Endothelial cell of umbilical vein (primary cell): ENCODE measurements around the gene RYR2. TPM values are rescaled to one million over a fixed set of nuclear protein-coding genes. Genes with fewer than 3 reads are reported as not detected.

Source experiments
- BruUV-seq: library from RNA; stranded (reverse); fragments of 400-500 nt; replicated peaks from 2 replicates; lab custom pipeline; 2021; lab: Mats Ljungman, UMichigan
- CTCF ChIA-PET: fragments of 300-600, 350-600 bp; sonication (Branson Sonifier 250); formaldehyde crosslinking; loops from one replicate; lab custom pipeline; 2021; ENCODE audit warnings: antibody characterized with exemption, inconsistent platforms; lab: Charles Lee
- POLR2A ChIA-PET: fragments of 300-600, 350-600 bp; sonication (Branson Sonifier 250); formaldehyde crosslinking; loops from one replicate; lab custom pipeline; 2021; ENCODE audit warnings: antibody characterized with exemption, inconsistent platforms; lab: Charles Lee
- DNase-seq: peaks from one replicate; pipeline ENCODE4 v3.0.0-alpha.2; 2011; ENCODE audit warnings: low read depth, low spot score
- FAIRE-seq: peaks from 2 replicates; lab custom pipeline; 2011; peaks lifted over from hg19 to GRCh38; lab: Jason Lieb, UNC
- H2AFZ ChIP-seq: 2 replicates; pipeline ENCODE4 v1.6.0; 2012; ENCODE audit warnings: low read depth, low read length, control low read depth, inconsistent platforms
- H3K27ac ChIP-seq: 2 replicates; pipeline ENCODE4 v1.5.1; 2011; ENCODE audit warnings: low read depth, mild to moderate bottlenecking, control low read depth, low read length, moderate library complexity; ENCODE audit not compliant: insufficient read depth
- H3K27me3 ChIP-seq, 2 experiments: 2 replicates each; pipeline versions ENCODE4 v1.6.0 to v1.6.1; 2011; ENCODE audit warnings: low read length in 2 of 2, mixed read lengths in 1 of 2; ENCODE audit not compliant: control insufficient read depth in 2 of 2, insufficient read depth in 2 of 2
- H3K36me3 ChIP-seq, 2 experiments: 2 replicates in 1 of 2; 3 replicates in 1 of 2; pipeline ENCODE4 v1.5.1; 2011; ENCODE audit warnings: low read length in 2 of 2, mild to moderate bottlenecking in 1 of 2, moderate library complexity in 1 of 2; ENCODE audit not compliant: control insufficient read depth in 2 of 2, insufficient read depth in 2 of 2; ENCODE audit errors: extremely low read depth in 1 of 2
- H3K4me1 ChIP-seq: 3 replicates; pipeline ENCODE4 v1.5.1; 2011; ENCODE audit warnings: mild to moderate bottlenecking, low read length; ENCODE audit not compliant: control insufficient read depth, insufficient read depth; ENCODE audit errors: extremely low read depth
- H3K4me2 ChIP-seq: 2 replicates; pipeline ENCODE4 v1.6.1; 2011; ENCODE audit warnings: low read length, control low read depth, mixed read lengths; ENCODE audit not compliant: insufficient read depth
- H3K4me3 ChIP-seq, 3 experiments: fragments of 200-600 bp in 1 of 3; sonication (generic), shearing (Covaris generic) in 1 of 3; replicated peaks in 1 of 3; 2 replicates each; pipeline ENCODE4 v1.5.1; 2011 to 2016; ENCODE audit warnings: control low read depth in 3 of 3, low read length in 3 of 3, mild to moderate bottlenecking in 2 of 3, inconsistent platforms in 1 of 3, low read depth in 1 of 3, moderate library complexity in 1 of 3; ENCODE audit not compliant: insufficient read depth in 1 of 3
- H3K79me2 ChIP-seq: 2 replicates; pipeline ENCODE4 v1.6.0; 2012; ENCODE audit warnings: low read length, inconsistent platforms; ENCODE audit not compliant: control insufficient read depth, insufficient read depth
- H3K9ac ChIP-seq: replicated peaks from 2 replicates; pipeline ENCODE3; 2011; ENCODE audit warnings: low read length, control low read depth; ENCODE audit not compliant: insufficient read depth; ENCODE audit errors: extremely low read depth
- H3K9me1 ChIP-seq: replicated peaks from 3 replicates; pipeline ENCODE4 v1.6.0; 2011; ENCODE audit warnings: mild to moderate bottlenecking, low read length; ENCODE audit not compliant: control insufficient read depth, insufficient read depth; ENCODE audit errors: extremely low read depth
- H3K9me3 ChIP-seq: replicated peaks from 2 replicates; pipeline ENCODE4 v1.5.1; 2012; ENCODE audit warnings: low read length, inconsistent platforms; ENCODE audit not compliant: control insufficient read depth, insufficient read depth
- H4K20me1 ChIP-seq: replicated peaks from 2 replicates; pipeline ENCODE3; 2011; ENCODE audit warnings: mild to moderate bottlenecking, low read length; ENCODE audit not compliant: control insufficient read depth, insufficient read depth; ENCODE audit errors: extremely low read depth
- CTCF ChIP-seq, 2 donors: IDR thresholded peaks; 1 replicate in 1 of 2; 2 replicates in 1 of 2; pipeline ENCODE4 v1.5.1; 2011; ENCODE audit warnings: low read length in 2 of 2, mild to moderate bottlenecking in 2 of 2, moderate library complexity in 2 of 2, control low read depth in 1 of 2, inconsistent platforms in 1 of 2, low read depth in 1 of 2; ENCODE audit not compliant: insufficient read depth in 1 of 2; ENCODE audit errors: extremely low read depth in 1 of 2
- EZH2 ChIP-seq: IDR thresholded peaks from 2 replicates; pipeline ENCODE4 v1.6.1; 2012; ENCODE audit warnings: borderline replicate concordance, low read depth, mild to moderate bottlenecking, moderate library complexity, low read length, inconsistent platforms; ENCODE audit not compliant: severe bottlenecking
- FOS ChIP-seq: IDR thresholded peaks from 2 replicates; pipeline ENCODE4 v1.6.1; 2011; ENCODE audit warnings: mild to moderate bottlenecking, low read length, moderate library complexity, borderline replicate concordance; ENCODE audit not compliant: insufficient read depth
- GATA2 ChIP-seq: IDR thresholded peaks from 2 replicates; pipeline ENCODE4 v1.7.0; 2011; ENCODE audit warnings: low read depth, mild to moderate bottlenecking, moderate library complexity, mixed read lengths, low read length; ENCODE audit not compliant: insufficient read length, insufficient read depth
- JUN ChIP-seq: IDR thresholded peaks from 2 replicates; pipeline ENCODE4 v1.6.1; 2011; ENCODE audit warnings: borderline replicate concordance, low read depth; ENCODE audit not compliant: insufficient read length, insufficient read depth
- MAX ChIP-seq: IDR thresholded peaks from 2 replicates; pipeline ENCODE4 v1.6.1; 2011; ENCODE audit not compliant: insufficient read depth, insufficient read length
- MYC ChIP-seq: IDR thresholded peaks from one replicate; pipeline ENCODE4 v1.6.1; 2011; ENCODE audit warnings: mild to moderate bottlenecking, low read depth, low read length
- POLR2A ChIP-seq: IDR thresholded peaks from 2 replicates; pipeline ENCODE4 v1.6.1; 2012; ENCODE audit warnings: low read depth, mild to moderate bottlenecking, control low read depth, low read length
- POLR2AphosphoS5 ChIP-seq: IDR thresholded peaks from 2 replicates; pipeline ENCODE4 v1.6.1; 2012; ENCODE audit warnings: low read depth, mild to moderate bottlenecking, control low read depth, low read length, moderate library complexity; ENCODE audit not compliant: insufficient read depth
- dilution Hi-C: fragments of 300-500 bp; cut with MboI; formaldehyde crosslinking; loops from one replicate; pipeline ENCODE4 v1.15.0; 2019; ENCODE audit warnings: low sequenced_read_pairs; ENCODE audit not compliant: extremely low pct_ligation_motif_present
- intact Hi-C: fragments of 100-400 bp; cut with micrococcal nuclease; formaldehyde crosslinking; loops from one replicate; pipeline ENCODE4 v1.10.0; 2022
- polyA plus RNA-seq, 4 experiments: library from polyadenylated mRNA; depleted of rRNA in 3 of 4; stranded (reverse) in 3 of 4; unstranded in 1 of 4; fragments of >200 nt; gene quantifications; 2 replicates each; pipeline versions ENCODE4 v1.2.1 to v1.2.3, GENCODE V29; 2011 to 2012; ENCODE audit warnings: missing spikeins in 1 of 4
- total RNA-seq: library from RNA; stranded (reverse); gene quantifications from 2 replicates; pipeline ENCODE4 v1.2.3, GENCODE V29; 2021

Gene RYR2
- total and polyA plus RNA-seq, 2 donors (not counting 3 experiments of a cell fraction or from before 2014, with no cell fraction given): not detected

GRCh38 chr1:237779356-237779755 is 737.4 kb downstream of the RYR2 start:
- Histone ChIP-seq H3K4me3 (no peak overlapping the region), H3K27me3 (no peaks in the 10 kb centered on the region), H3K9me3 (no peaks in the 10 kb centered on the region), H3K9me1 (no peaks in the 10 kb centered on the region), H3K9ac (no peak overlapping the region), H4K20me1 (no peaks in the 10 kb centered on the region), H3K4me1 (no peaks in the 10 kb centered on the region), H2AFZ (no peak overlapping the region), H3K4me2 (no peak overlapping the region), H3K36me3 (no peaks in the 10 kb centered on the region), H3K27ac (no peak overlapping the region), H3K79me2 (no peaks in the 10 kb centered on the region)
- no TSS peak for BruUV-seq
- FAIRE-seq: no peak
- no peak for DNase-seq
- ChIA-PET POLR2A (no interaction called here), CTCF (no interaction called here)
- dilution Hi-C loops: no loop called here
- intact Hi-C loops: no loop called here
- no peak for TF ChIP-seq POLR2A
- no peak for TF ChIP-seq JUN
- TF ChIP-seq EZH2: no peak
- no peak for TF ChIP-seq CTCF (IDR thresholded peaks at IDR 0.05; ENCODE audit: extremely low read depth in 1 of 2, insufficient read depth in 1 of 2, low read depth in 1 of 2, low read length in 2 of 2)
- TF ChIP-seq MAX: no peak
- no peak for TF ChIP-seq GATA2
- TF ChIP-seq MYC: no peak
- no peak for TF ChIP-seq POLR2AphosphoS5
- no peak for TF ChIP-seq FOS
